A549 (cell line): Measurements from ENCODE around the gene MAPT. TPM values are rescaled to one million over a fixed set of nuclear protein-coding genes. Genes with fewer than 3 reads are reported as not detected.

Experiments used
- ATAC-seq, 2 experiments: fragments of 200-7000 bp in 1 of 2; fragments of >200 bp in 1 of 2; cut with Nextera tagmentation in 1 of 2; cut with Tn5 transposase in 1 of 2; 3 replicates each; pipeline versions ENCODE4 v1.8.0 to v1.9.1; 2018 to 2020; ENCODE audit warnings: mild to moderate bottlenecking in 1 of 2, moderate library complexity in 1 of 2
- CTCF ChIA-PET: fragments of 300-600 bp; sonication (Branson Sonifier 250); formaldehyde crosslinking; extraction: SDS; loops from one replicate; lab custom pipeline; 2021; ENCODE audit warnings: antibody characterized with exemption, inconsistent platforms; lab: Yijun Ruan, JAX
- POLR2A ChIA-PET: fragments of 350-600 bp; formaldehyde crosslinking; extraction: SDS; loops from one replicate; lab custom pipeline; 2021; ENCODE audit warnings: antibody characterized with exemption, inconsistent platforms; lab: Yijun Ruan, JAX
- DNase-seq, 2 experiments: peaks; one replicate each; pipeline versions ENCODE4 v3.0.0 to v3.0.0-alpha.2; 2011 to 2016; ENCODE audit warnings: low read depth in 1 of 2, low spot score in 1 of 2
- FAIRE-seq: peaks from 2 replicates; lab custom pipeline; 2011; peaks lifted over from hg19 to GRCh38; lab: Jason Lieb, UNC
- H3K27ac ChIP-seq, 2 experiments: fragments of >200 bp; sonication (Bioruptor Twin); formaldehyde crosslinking; 3 replicates each; pipeline ENCODE4 v1.5.1; 2016 to 2017
- H3K4me1 ChIP-seq: fragments of >200 bp; sonication (Bioruptor Twin); formaldehyde crosslinking; 3 replicates; pipeline ENCODE4 v1.6.1; 2016
- H3K4me2 ChIP-seq: fragments of >200 bp; sonication (Bioruptor Twin); formaldehyde crosslinking; 3 replicates; pipeline ENCODE4 v1.6.1; 2016
- H3K4me3 ChIP-seq: fragments of >200 bp; sonication (Bioruptor Twin); formaldehyde crosslinking; 3 replicates; pipeline ENCODE4 v1.5.1; 2016
- H3K9me3 ChIP-seq: fragments of >200 bp; sonication (Bioruptor Twin); formaldehyde crosslinking; 3 replicates; pipeline ENCODE4 v1.6.1; 2016
- BHLHE40 ChIP-seq: IDR thresholded peaks from 2 replicates; pipeline ENCODE4 v1.6.1; 2012; ENCODE audit warnings: low read depth, low read length, inconsistent platforms
- CEBPB ChIP-seq, 2 experiments: fragments of >200 bp in 1 of 2; sonication (Bioruptor Twin) in 1 of 2; formaldehyde crosslinking in 1 of 2; IDR thresholded peaks; 2 replicates each; pipeline ENCODE4 v1.6.1; 2012 to 2016
- EP300 ChIP-seq, 2 experiments: fragments of >200 bp; sonication (Bioruptor Twin); formaldehyde crosslinking; IDR thresholded peaks; 2 replicates in 1 of 2; 3 replicates in 1 of 2; pipeline ENCODE4 v1.6.1; 2016 to 2017
- ESRRA ChIP-seq: fragments of 150-350 bp; IDR thresholded peaks from 2 replicates; pipeline ENCODE4 v1.6.1; 2014; ENCODE audit warnings: mild to moderate bottlenecking, low read length, borderline replicate concordance
- GATA3 ChIP-seq: IDR thresholded peaks from 2 replicates; pipeline ENCODE4 v1.6.1; 2012; ENCODE audit warnings: borderline replicate concordance
- HDAC2 ChIP-seq: fragments of 200-600 bp; sonication (generic); IDR thresholded peaks from 2 replicates; pipeline ENCODE4 v1.6.1; 2016
- HOXB13 ChIP-seq: fragments of 250-450 bp; sonication (Bioruptor Pico); IDR thresholded peaks from 2 replicates; pipeline ENCODE4 v1.5.0; 2020; ENCODE audit warnings: low read depth, mild to moderate bottlenecking, moderate library complexity
- HOXB5 ChIP-seq: fragments of 250-450 bp; sonication (Bioruptor Pico); IDR thresholded peaks from 2 replicates; pipeline ENCODE4 v1.5.0; 2020; ENCODE audit warnings: mild to moderate bottlenecking, moderate library complexity
- JUN ChIP-seq, 2 experiments: fragments of >200 bp; sonication (Bioruptor Twin); formaldehyde crosslinking; IDR thresholded peaks; 2 replicates in 1 of 2; 3 replicates in 1 of 2; pipeline ENCODE4 v1.6.1; 2016 to 2017
- JUNB ChIP-seq: fragments of >200 bp; sonication (Bioruptor Twin); formaldehyde crosslinking; IDR thresholded peaks from 2 replicates; pipeline ENCODE4 v1.6.1; 2016
- KDM5A ChIP-seq: fragments of 200-600 bp; sonication (generic); IDR thresholded peaks from 2 replicates; pipeline ENCODE4 v1.6.1; 2016; ENCODE audit warnings: antibody characterized with exemption, mild to moderate bottlenecking
- MAFK ChIP-seq: fragments of 450-650 bp; IDR thresholded peaks from 2 replicates; pipeline ENCODE4 v1.6.1; 2014; ENCODE audit not compliant: partially characterized antibody
- MAX ChIP-seq: IDR thresholded peaks from 2 replicates; pipeline ENCODE4 v1.6.1; 2012
- MAZ ChIP-seq: fragments of 150-350 bp; IDR thresholded peaks from 2 replicates; pipeline ENCODE4 v1.6.1; 2014; ENCODE audit warnings: antibody characterized with exemption, low read depth, low read length, borderline replicate concordance
- MYC ChIP-seq: IDR thresholded peaks from 2 replicates; pipeline ENCODE4 v1.6.1; 2012; ENCODE audit warnings: mild to moderate bottlenecking, inconsistent platforms, low read length, improper control_type of control experiment, borderline replicate concordance
- NFE2L2 ChIP-seq: fragments of 150-350 bp; conservative IDR thresholded peaks from 2 replicates; pipeline ENCODE4 v1.6.1; 2014; ENCODE audit warnings: low read length
- POLR2AphosphoS2 ChIP-seq: conservative IDR thresholded peaks from 2 replicates; pipeline ENCODE4 v1.6.1; 2012; ENCODE audit warnings: low read length, improper control_type of control experiment, inconsistent platforms
- RARB ChIP-seq: fragments of 250-450 bp; sonication (Bioruptor Pico); IDR thresholded peaks from 2 replicates; pipeline ENCODE4 v1.8.0; 2021; ENCODE audit warnings: mild to moderate bottlenecking, moderate library complexity
- RCOR1 ChIP-seq: fragments of 150-350 bp; IDR thresholded peaks from 2 replicates; pipeline ENCODE4 v1.6.1; 2014; ENCODE audit warnings: antibody characterized with exemption, low read length, low read depth
- RFX5 ChIP-seq: fragments of 450-650 bp; IDR thresholded peaks from 2 replicates; pipeline ENCODE4 v1.7.1; 2014; ENCODE audit warnings: antibody characterized with exemption, mild to moderate bottlenecking, moderate library complexity
- RNF2 ChIP-seq: fragments of 200-600 bp; sonication (generic); IDR thresholded peaks from 2 replicates; pipeline ENCODE4 v1.6.1; 2016; ENCODE audit warnings: low read depth, mild to moderate bottlenecking, antibody characterized with exemption, moderate library complexity, borderline replicate concordance
- TFCP2L1 ChIP-seq: fragments of 250-450 bp; sonication (Bioruptor Pico); IDR thresholded peaks from 2 replicates; pipeline ENCODE4 v1.5.0; 2021; ENCODE audit warnings: mild to moderate bottlenecking
- TP53 ChIP-seq: fragments of 250-450 bp; sonication (Bioruptor Pico); IDR thresholded peaks from 2 replicates; pipeline ENCODE4 v1.5.0; 2021; ENCODE audit warnings: mild to moderate bottlenecking, moderate library complexity
- ZNF302 ChIP-seq: fragments of 250-450 bp; sonication (Bioruptor Pico); IDR thresholded peaks from 2 replicates; pipeline ENCODE4 v1.9.0; 2021; ENCODE audit warnings: inconsistent platforms, mild to moderate bottlenecking, moderate library complexity
- WGBS: methylation state at CpG from one replicate; pipeline ENCODE4 v1.1.6; 2017; ENCODE audit errors: missing lambda C conversion rate; 5-methylcytosine and 5-hydroxymethylcytosine counted together
- polyA plus RNA-seq, 4 experiments: library from polyadenylated mRNA; depleted of rRNA in 3 of 4; stranded (reverse); fragments of >200 nt; fragmentation: RNase III in 1 of 4; extraction: RNeasy Plus Mini Kit Qiagen cat#74134 plus additional on column Dnase treatment in 1 of 4; gene quantifications; 2 replicates in 3 of 4; 3 replicates in 1 of 4; pipeline ENCODE4 v1.2.3, GENCODE V29; 2011 to 2017

Gene MAPT
- polyA plus RNA-seq, 2 of the 4 experiments (the other 2 are of a cell fraction): 1.2 to 1.6 TPM

GRCh38 chr17:45963283-45963682, 68.9 kb downstream of the MAPT start:
- POLR2A ChIA-PET: no interaction called here
- Histone ChIP-seq H3K27ac (no peak overlapping the region), H3K4me3 (no peak overlapping the region), H3K9me3 (no peaks in the 10 kb centered on the region), H3K4me2 (no peak overlapping the region), H3K4me1 (no peaks in the 10 kb centered on the region)
- 63% methylated on average over 4 of the region's 5 CpGs for WGBS
- CTCF ChIA-PET: interaction anchor here (0.5 to 2.3 kb wide), 5 partner anchors 14 to 154 kb away, joined by 3 to 11 read pairs (median 3); no protein-coding TSS in a partner anchor
- no peak for FAIRE-seq
- no peak; a peak in 1 of 6 replicates for ATAC-seq
- no peak for TF ChIP-seq NFE2L2
- TF ChIP-seq HDAC2: no peak
- TF ChIP-seq TFCP2L1 (CRISPR knock-in tag): no peak
- DNase-seq: no peak

GRCh38 chr17:45963889-45964288, 69.5 kb downstream of the MAPT start:
- ChIA-PET CTCF (interaction anchor here (0.5 to 2.3 kb wide), 4 partner anchors 15 to 154 kb away, joined by 3 to 11 read pairs (median 3); no protein-coding TSS in a partner anchor), POLR2A (no interaction called here)
- 52% methylated on average over 5 of the region's 5 CpGs for WGBS
- Histone ChIP-seq H3K9me3 (no peaks in the 10 kb centered on the region), H3K4me1 (no peaks in the 10 kb centered on the region), H3K4me3 (no peak overlapping the region), H3K4me2 (no peak overlapping the region), H3K27ac (no peak overlapping the region)
- TF ChIP-seq MAZ (no peak), GATA3 (no peak), CEBPB (IDR thresholded peaks at IDR 0.05) (no peak), EP300 (IDR thresholded peaks at IDR 0.05) (no peak), TP53 (CRISPR knock-in tag) (no peak), BHLHE40 (no peak), KDM5A (no peak), MYC (no peak), MAX (no peak)
- FAIRE-seq (no peak), ATAC-seq (no peak), DNase-seq (no peak)

- Histone ChIP-seq H3K4me2 (no peak overlapping the region), H3K9me3 (no peaks in the 10 kb centered on the region), H3K27ac (no peak overlapping the region), H3K4me3 (no peak overlapping the region), H3K4me1 (no peaks in the 10 kb centered on the region)
- FAIRE-seq (no peak), DNase-seq (no peak), ATAC-seq (no peak)
- ChIA-PET POLR2A (no interaction called here), CTCF (interaction anchor here (1.1 to 2.3 kb wide), 2 partner anchors 16 to 23 kb away, joined by 3 to 11 read pairs; no protein-coding TSS in a partner anchor)
- 54% methylated on average over 4 of the region's 4 CpGs for WGBS
- TF ChIP-seq RCOR1 (no peak), JUNB (no peak), MAZ (no peak), MAFK (no peak)
Measured at GRCh38 chr17:45964634-45965033, 70.3 kb downstream of the MAPT start.

- Histone ChIP-seq H3K4me3 (no peak overlapping the region), H3K4me2 (no peak overlapping the region), H3K9me3 (no peaks in the 10 kb centered on the region), H3K27ac (no peak overlapping the region), H3K4me1 (no peaks in the 10 kb centered on the region)
- no peak for DNase-seq
- no peak for TF ChIP-seq ZNF302
- no peak for TF ChIP-seq RNF2
- TF ChIP-seq JUN (IDR thresholded peaks at IDR 0.05): no peak
- TF ChIP-seq HOXB13: no peak
- TF ChIP-seq CEBPB (IDR thresholded peaks at IDR 0.05): no peak
- no peak for TF ChIP-seq ESRRA
- no peak for TF ChIP-seq POLR2AphosphoS2
- TF ChIP-seq HOXB5 (CRISPR knock-in tag): no peak
- TF ChIP-seq NFE2L2: no peak
- no peak for TF ChIP-seq KDM5A
- no peak for TF ChIP-seq RARB
- TF ChIP-seq RFX5: no peak
- ChIA-PET CTCF (interaction anchor here (0.7 to 1.7 kb wide), 2 partner anchors 17 to 247 kb away, joined by 3 to 6 read pairs; no protein-coding TSS in a partner anchor), POLR2A (no interaction called here)
- ATAC-seq: no peak
- whole genome bisulfite sequencing: 34% methylated on average over 4 of the region's 4 CpGs
- no peak for FAIRE-seq
Measured at GRCh38 chr17:45965812-45966211, 71.5 kb downstream of the MAPT start.
